Ishikawa (cell line): Measurements from ENCODE around the gene IMMP2L.

Experiments
- CEBPB ChIP-seq: IDR thresholded peaks from 2 replicates; pipeline ENCODE4 v1.6.1; 2012
- CREB1 ChIP-seq: IDR thresholded peaks from 2 replicates; pipeline ENCODE4 v1.6.1; 2012; ENCODE audit warnings: low read depth
- EGR1 ChIP-seq: IDR thresholded peaks from 2 replicates; pipeline ENCODE4 v1.6.1; 2012
- EP300 ChIP-seq: IDR thresholded peaks from 2 replicates; pipeline ENCODE4 v1.6.1; 2012; ENCODE audit warnings: borderline replicate concordance
- FOXM1 ChIP-seq: IDR thresholded peaks from 2 replicates; pipeline ENCODE4 v1.6.1; 2012; ENCODE audit warnings: low read depth, borderline replicate concordance
- MAX ChIP-seq: IDR thresholded peaks from 2 replicates; pipeline ENCODE4 v1.6.1; 2012
- NFIC ChIP-seq: IDR thresholded peaks from 2 replicates; pipeline ENCODE4 v1.6.1; 2012
- RAD21 ChIP-seq: IDR thresholded peaks from 2 replicates; pipeline ENCODE4 v1.6.1; 2012; ENCODE audit warnings: low read depth
- REST ChIP-seq: IDR thresholded peaks from 2 replicates; pipeline ENCODE4 v1.6.1; 2012; ENCODE audit warnings: low read depth, mild to moderate bottlenecking
- TAF1 ChIP-seq: IDR thresholded peaks from 2 replicates; pipeline ENCODE4 v1.6.1; 2012; ENCODE audit warnings: low read depth, mild to moderate bottlenecking
- TCF12 ChIP-seq: IDR thresholded peaks from 2 replicates; pipeline ENCODE4 v1.6.1; 2012; ENCODE audit warnings: low read depth
- TEAD4 ChIP-seq: IDR thresholded peaks from 2 replicates; pipeline ENCODE4 v1.6.1; 2012
- USF1 ChIP-seq: IDR thresholded peaks from 2 replicates; pipeline ENCODE4 v1.6.1; 2012
- YY1 ChIP-seq: IDR thresholded peaks from 2 replicates; pipeline ENCODE4 v1.6.1; 2012; ENCODE audit warnings: low read depth
- ZBTB7A ChIP-seq: IDR thresholded peaks from 2 replicates; pipeline ENCODE4 v1.6.1; 2012; ENCODE audit warnings: low read depth

IMMP2L gene

GRCh38 chr7:111042842-111043241, 519.5 kb downstream of the IMMP2L start:
- TF ChIP-seq RAD21 = no peak
- no peak for TF ChIP-seq REST
- TF ChIP-seq EGR1 = no peak
- TF ChIP-seq CEBPB = no peak
- no peak for TF ChIP-seq YY1
- TF ChIP-seq USF1 = no peak
- TF ChIP-seq TEAD4 = no peak
- no peak for TF ChIP-seq CREB1
- TF ChIP-seq EP300 = no peak
- no peak for TF ChIP-seq FOXM1
- TF ChIP-seq NFIC = no peak
- TF ChIP-seq ZBTB7A = no peak
- no peak for TF ChIP-seq MAX

GRCh38 chr7:111041577-111041976, 520.7 kb downstream of the IMMP2L start:
- no peak for TF ChIP-seq REST
- TF ChIP-seq CEBPB = no peak

- no peak for TF ChIP-seq CREB1
- no peak for TF ChIP-seq USF1
- no peak for TF ChIP-seq NFIC
- no peak for TF ChIP-seq MAX
- TF ChIP-seq YY1 = no peak
- no peak for TF ChIP-seq ZBTB7A
- TF ChIP-seq FOXM1 = no peak
- no peak for TF ChIP-seq TEAD4
- no peak for TF ChIP-seq REST
- TF ChIP-seq EP300 = no peak
- TF ChIP-seq RAD21 = no peak
- no peak for TF ChIP-seq CEBPB
- no peak for TF ChIP-seq TAF1
- TF ChIP-seq EGR1 = no peak
- TF ChIP-seq TCF12 = no peak
Observed at GRCh38 chr7:111038185-111038584, 524.1 kb downstream of the IMMP2L start.

- no peak for TF ChIP-seq TCF12
- no peak for TF ChIP-seq ZBTB7A
Observed at GRCh38 chr7:111031916-111032315, 530.4 kb downstream of the IMMP2L start.

- TF ChIP-seq EP300 (no peak), NFIC (no peak), TCF12 (no peak)
Observed at GRCh38 chr7:111030336-111030735, 532.0 kb downstream of the IMMP2L start.

GRCh38 chr7:111029574-111030251, 532.6 kb downstream of the IMMP2L start:
- no peak for TF ChIP-seq NFIC
- TF ChIP-seq EP300 = no peak
- no peak for TF ChIP-seq TCF12
- no peak for TF ChIP-seq MAX
- TF ChIP-seq TEAD4 = no peak
- TF ChIP-seq REST = no peak
- TF ChIP-seq RAD21 = no peak
- no peak for TF ChIP-seq EGR1
- TF ChIP-seq TAF1 = no peak
- no peak for TF ChIP-seq FOXM1
- TF ChIP-seq CEBPB = no peak
- TF ChIP-seq USF1 = no peak
- TF ChIP-seq CREB1 = no peak
- no peak for TF ChIP-seq YY1
- TF ChIP-seq ZBTB7A = no peak
